ENCODE measurements around the gene CDKN2A.

CDKN2A gene

GRCh38 chr9:22028394-22028793 is 34.2 kb upstream of the CDKN2A start:
- no peak for TF ChIP-seq REST (IDR thresholded peaks at IDR 0.05; ENCODE audit: insufficient read depth in 1 of 2, low read depth in 2 of 2, low read length in 2 of 2)
- TF ChIP-seq TAF1 (IDR thresholded peaks at IDR 0.05; ENCODE audit: borderline replicate concordance, insufficient read depth, low read length): no peak
- no peak for TF ChIP-seq FOXP2 (optimal IDR thresholded peaks at IDR 0.05; ENCODE audit: borderline replicate concordance, extremely low read depth, extremely low read length, insufficient read depth)
- no peak for TF ChIP-seq POLR2AphosphoS5 (IDR thresholded peaks at IDR 0.05; ENCODE audit: low read depth, low read length)
- no peak for TF ChIP-seq SIN3A (IDR thresholded peaks at IDR 0.05; ENCODE audit: borderline replicate concordance, insufficient read depth, low read length)

- no peak for TF ChIP-seq TAF1 (IDR thresholded peaks at IDR 0.05; ENCODE audit: borderline replicate concordance, insufficient read depth, low read length)
- no peak for TF ChIP-seq POLR2AphosphoS5 (IDR thresholded peaks at IDR 0.05; ENCODE audit: low read depth, low read length)
- no peak for TF ChIP-seq SIN3A (IDR thresholded peaks at IDR 0.05; ENCODE audit: borderline replicate concordance, insufficient read depth, low read length)
- TF ChIP-seq REST (IDR thresholded peaks at IDR 0.05; ENCODE audit: insufficient read depth in 1 of 2, low read depth in 2 of 2, low read length in 2 of 2): no peak
- TF ChIP-seq FOXP2 (optimal IDR thresholded peaks at IDR 0.05; ENCODE audit: borderline replicate concordance, extremely low read depth, extremely low read length, insufficient read depth): no peak
Measured at GRCh38 chr9:22026696-22027095, 32.5 kb upstream of the CDKN2A start.

- TF ChIP-seq SIN3A (IDR thresholded peaks at IDR 0.05; ENCODE audit: borderline replicate concordance, insufficient read depth, low read length) (no peak), POLR2AphosphoS5 (IDR thresholded peaks at IDR 0.05; ENCODE audit: low read depth, low read length) (no peak), FOXP2 (optimal IDR thresholded peaks at IDR 0.05; ENCODE audit: borderline replicate concordance, extremely low read depth, extremely low read length, insufficient read depth) (no peak), REST (IDR thresholded peaks at IDR 0.05; ENCODE audit: insufficient read depth in 1 of 2, low read depth in 2 of 2, low read length in 2 of 2) (no peak), TAF1 (IDR thresholded peaks at IDR 0.05; ENCODE audit: borderline replicate concordance, insufficient read depth, low read length) (no peak)
Measured at GRCh38 chr9:22022396-22022795, 28.2 kb upstream of the CDKN2A start.

DNA sequence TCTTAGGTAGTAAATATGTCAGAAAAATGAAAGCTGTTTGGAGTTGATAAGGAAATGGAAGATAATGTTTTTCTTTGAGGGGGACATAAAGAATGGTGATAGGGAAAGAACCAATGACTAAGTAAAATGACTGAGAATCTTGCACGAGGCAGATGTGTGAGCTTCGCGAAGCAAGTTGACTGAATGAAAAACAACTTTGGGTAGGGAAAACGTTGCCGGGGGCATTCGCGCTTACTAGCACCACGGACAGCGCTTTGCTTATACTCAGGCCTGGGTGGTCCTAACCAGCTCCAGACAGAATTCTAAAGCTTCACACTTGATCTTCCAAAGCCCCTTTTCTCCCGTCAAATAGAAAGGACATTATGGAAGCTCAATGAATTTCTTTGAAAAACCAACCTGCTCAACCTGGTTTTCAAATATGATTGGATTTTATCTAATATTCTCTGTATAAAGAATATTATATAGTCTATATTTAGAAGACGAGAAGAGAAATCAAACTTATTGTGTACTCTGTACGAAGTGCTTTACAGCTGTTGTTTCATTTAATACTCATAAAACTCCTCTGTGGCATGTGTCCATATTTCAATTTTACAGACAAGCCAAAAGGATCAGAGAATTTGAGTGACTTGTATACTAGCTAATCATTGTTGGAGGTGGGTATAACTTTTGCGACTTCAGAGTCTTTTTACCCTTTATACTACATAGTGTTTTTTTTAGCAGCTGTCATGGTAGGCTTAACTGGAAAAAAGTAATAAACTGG is 16.9 kb upstream of the CDKN2A start:
- TF ChIP-seq REST (IDR thresholded peaks at IDR 0.05; ENCODE audit: insufficient read depth in 1 of 2, low read depth in 2 of 2, low read length in 2 of 2) (peak; percentile 92 to 98), SIN3A (IDR thresholded peaks at IDR 0.05; ENCODE audit: borderline replicate concordance, insufficient read depth, low read length) (no peak), TAF1 (IDR thresholded peaks at IDR 0.05; ENCODE audit: borderline replicate concordance, insufficient read depth, low read length) (no peak)

DNA sequence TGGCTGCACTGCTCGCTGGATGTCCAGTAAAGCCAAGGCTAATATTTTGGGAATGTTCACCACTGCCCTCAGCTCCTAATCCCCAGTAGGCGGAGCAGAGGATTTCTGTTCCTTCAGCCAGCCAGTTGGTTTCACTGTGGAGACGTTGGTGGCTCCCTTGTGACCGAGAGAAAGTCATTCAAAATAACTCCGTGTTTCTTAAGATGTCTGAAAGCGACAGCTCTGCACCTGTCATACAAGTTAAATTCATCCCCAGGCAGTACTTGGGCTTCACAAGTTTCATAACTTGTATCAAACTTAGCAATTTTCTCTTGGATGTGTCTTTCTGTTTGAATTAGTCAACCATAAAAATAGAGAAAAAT is 15.3 kb upstream of the CDKN2A start:
- TF ChIP-seq FOXP2 (optimal IDR thresholded peaks at IDR 0.05; ENCODE audit: borderline replicate concordance, extremely low read depth, extremely low read length, insufficient read depth) (no peak), REST (IDR thresholded peaks at IDR 0.05; ENCODE audit: insufficient read depth in 1 of 2, low read depth in 2 of 2, low read length in 2 of 2) (peak in 1 of 2 experiments; percentile 47; a peak in 2 of 4 replicates), TAF1 (IDR thresholded peaks at IDR 0.05; ENCODE audit: borderline replicate concordance, insufficient read depth, low read length) (no peak), SIN3A (IDR thresholded peaks at IDR 0.05; ENCODE audit: borderline replicate concordance, insufficient read depth, low read length) (no peak), POLR2AphosphoS5 (IDR thresholded peaks at IDR 0.05; ENCODE audit: low read depth, low read length) (no peak; the same call in 1 of the 2 replicates)

Data from PFSK-1 (cell line).